ENCODE data around the gene TRIM46. TPM values are rescaled to one million over a fixed set of nuclear protein-coding genes. Genes with fewer than 3 reads are reported as not detected.

The TRIM46 gene
- total RNA-seq, 1 experiment from 2014 or later, result 6.0 TPM

DNA sequence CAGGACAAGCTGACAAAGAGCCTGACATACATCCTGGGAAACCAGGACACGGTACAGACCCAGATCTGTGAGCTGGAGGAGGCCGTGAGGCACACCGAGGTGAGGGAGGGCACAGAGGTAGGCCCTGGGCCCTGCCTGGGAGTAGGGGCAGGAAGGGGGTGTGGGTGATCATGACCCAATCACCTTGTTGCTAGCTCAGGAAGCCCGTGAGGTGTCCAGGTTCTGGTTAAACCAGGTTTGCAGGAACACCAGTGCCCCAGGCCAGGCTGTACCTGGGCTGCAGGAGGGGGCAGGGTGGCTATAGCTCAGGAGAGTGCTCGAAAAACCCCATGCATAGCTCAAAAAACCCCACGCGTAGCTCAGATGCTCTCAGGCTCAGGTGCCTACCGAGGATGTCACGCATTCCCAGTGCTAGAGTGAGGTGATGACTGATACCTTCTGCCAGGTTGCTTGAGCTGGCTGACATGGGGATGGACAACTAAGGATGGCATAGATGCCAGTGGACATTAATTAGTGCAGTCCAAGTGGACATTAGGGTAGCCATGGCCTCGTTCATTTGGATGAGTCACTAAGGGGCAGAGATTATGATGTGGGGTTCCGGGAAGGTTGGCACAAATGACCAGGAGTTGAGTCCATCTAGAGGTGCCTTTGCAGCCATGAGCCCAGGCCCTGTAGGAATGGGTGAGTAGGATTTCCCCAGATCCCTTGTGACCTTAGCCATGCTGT is 3.7 kb downstream of the TRIM46 start:
- CTCF ChIA-PET, result interaction anchor here (0.5 to 1.1 kb wide), 4 partner anchors 16 to 216 kb away, joined by 3 to 13 read pairs (median 8); no protein-coding TSS in a partner anchor
- DNase-seq, result peak; percentile 79 to 85
- Histone ChIP-seq H3K36me3 (ENCODE audit: low read depth) (no peaks in the 10 kb centered on the region), H4K20me1 (ENCODE audit: insufficient read depth) (no peaks in the 10 kb centered on the region), H3K27me3 (ENCODE audit: insufficient read depth, low read depth) (no peaks in the 10 kb centered on the region), H2AFZ (no peak overlapping the region), H3K4me2 (peak overlapping the region; percentile 71), H3F3A (ENCODE audit: insufficient read depth, low read depth) (peaks cover 25% of the 10 kb centered on the region; the same call in 1 of the 2 replicates), H3K4me3 (peak overlapping the region; percentile 28; the same call in 1 of the 2 replicates), H3K79me2 (ENCODE audit: low read depth) (peaks cover 7% of the 10 kb centered on the region), H3K4me1 (replicated peaks; ENCODE audit: insufficient read depth) (peaks cover 25% of the 10 kb centered on the region), H3K9me2 (ENCODE audit: insufficient read depth) (no peaks in the 10 kb centered on the region), H3K9me3 (ENCODE audit: insufficient read depth, low read depth) (no peaks in the 10 kb centered on the region), H3K27ac (peak overlapping the region; percentile 63)
- intact Hi-C loops (cut with micrococcal nuclease; ENCODE audit: unreplicated experiment), result loop anchor here (2.0 kb wide), 1 partner anchor 15 kb away; no protein-coding TSS in a partner anchor
- BruUV-seq (replicated peaks), result no TSS peak
- TF ChIP-seq, protein P1, sequence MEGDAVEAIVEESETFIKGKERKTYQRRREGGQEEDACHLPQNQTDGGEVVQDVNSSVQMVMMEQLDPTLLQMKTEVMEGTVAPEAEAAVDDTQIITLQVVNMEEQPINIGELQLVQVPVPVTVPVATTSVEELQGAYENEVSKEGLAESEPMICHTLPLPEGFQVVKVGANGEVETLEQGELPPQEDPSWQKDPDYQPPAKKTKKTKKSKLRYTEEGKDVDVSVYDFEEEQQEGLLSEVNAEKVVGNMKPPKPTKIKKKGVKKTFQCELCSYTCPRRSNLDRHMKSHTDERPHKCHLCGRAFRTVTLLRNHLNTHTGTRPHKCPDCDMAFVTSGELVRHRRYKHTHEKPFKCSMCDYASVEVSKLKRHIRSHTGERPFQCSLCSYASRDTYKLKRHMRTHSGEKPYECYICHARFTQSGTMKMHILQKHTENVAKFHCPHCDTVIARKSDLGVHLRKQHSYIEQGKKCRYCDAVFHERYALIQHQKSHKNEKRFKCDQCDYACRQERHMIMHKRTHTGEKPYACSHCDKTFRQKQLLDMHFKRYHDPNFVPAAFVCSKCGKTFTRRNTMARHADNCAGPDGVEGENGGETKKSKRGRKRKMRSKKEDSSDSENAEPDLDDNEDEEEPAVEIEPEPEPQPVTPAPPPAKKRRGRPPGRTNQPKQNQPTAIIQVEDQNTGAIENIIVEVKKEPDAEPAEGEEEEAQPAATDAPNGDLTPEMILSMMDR (conservative IDR thresholded peaks at IDR 0.05), result no peak
- no peak for TF ChIP-seq EZH2 (IDR thresholded peaks at IDR 0.05; ENCODE audit: low read depth)
- POLR2A ChIA-PET (ENCODE audit: unreplicated experiment), result interaction anchor here (0.6 to 1.2 kb wide), 3 partner anchors 17 to 147 kb away, joined by 3 to 17 read pairs (median 4); no protein-coding TSS in a partner anchor

DNA sequence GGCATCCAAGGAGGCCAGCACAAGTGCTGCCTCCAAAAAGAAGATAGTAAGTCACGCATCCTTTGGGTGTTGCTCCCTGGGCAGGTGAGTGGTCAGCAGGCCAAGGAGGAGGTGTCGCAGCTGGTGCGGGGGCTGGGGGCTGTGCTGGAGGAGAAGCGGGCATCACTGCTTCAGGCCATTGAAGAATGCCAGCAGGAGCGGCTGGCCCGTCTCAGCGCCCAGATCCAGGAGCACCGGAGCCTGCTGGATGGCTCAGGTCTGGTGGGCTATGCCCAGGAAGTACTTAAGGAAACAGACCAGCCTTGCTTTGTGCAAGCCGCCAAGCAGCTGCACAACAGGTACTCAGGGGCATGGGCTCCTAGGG is 4.3 kb downstream of the TRIM46 start:
- Histone ChIP-seq H3K9me3 (ENCODE audit: insufficient read depth, low read depth) (no peaks in the 10 kb centered on the region), H3K27me3 (ENCODE audit: insufficient read depth, low read depth) (no peaks in the 10 kb centered on the region), H3K27ac (no peak overlapping the region), H3K36me3 (ENCODE audit: low read depth) (no peaks in the 10 kb centered on the region), H4K20me1 (ENCODE audit: insufficient read depth) (no peaks in the 10 kb centered on the region), H3K79me2 (ENCODE audit: low read depth) (peaks cover 1% of the 10 kb centered on the region; the same call in 1 of the 2 replicates), H3F3A (ENCODE audit: insufficient read depth, low read depth) (peaks cover 25% of the 10 kb centered on the region; the same call in 1 of the 2 replicates), H2AFZ (no peak overlapping the region), H3K4me2 (peak overlapping the region; percentile 71), H3K4me1 (replicated peaks; ENCODE audit: insufficient read depth) (peaks cover 25% of the 10 kb centered on the region), H3K9me2 (ENCODE audit: insufficient read depth) (no peaks in the 10 kb centered on the region), H3K4me3 (no peak overlapping the region)
- intact Hi-C loops (cut with micrococcal nuclease; ENCODE audit: unreplicated experiment), result loop anchor here (2.0 kb wide), 1 partner anchor 15 kb away; no protein-coding TSS in a partner anchor
- CTCF ChIA-PET, result interaction anchor here (1.0 kb wide), 1 partner anchor 87 kb away, joined by 3 read pairs; no protein-coding TSS in a partner anchor
- POLR2A ChIA-PET (ENCODE audit: unreplicated experiment), result interaction anchor here (0.6 to 1.2 kb wide), 2 partner anchors 16 to 31 kb away, joined by 4 to 17 read pairs; no protein-coding TSS in a partner anchor
- DNase-seq, result no peak
- no TSS peak for BruUV-seq (replicated peaks)
- TF ChIP-seq, protein P1 (conservative IDR thresholded peaks at IDR 0.05), result no peak
- no peak for TF ChIP-seq EZH2 (IDR thresholded peaks at IDR 0.05; ENCODE audit: low read depth)

DNA sequence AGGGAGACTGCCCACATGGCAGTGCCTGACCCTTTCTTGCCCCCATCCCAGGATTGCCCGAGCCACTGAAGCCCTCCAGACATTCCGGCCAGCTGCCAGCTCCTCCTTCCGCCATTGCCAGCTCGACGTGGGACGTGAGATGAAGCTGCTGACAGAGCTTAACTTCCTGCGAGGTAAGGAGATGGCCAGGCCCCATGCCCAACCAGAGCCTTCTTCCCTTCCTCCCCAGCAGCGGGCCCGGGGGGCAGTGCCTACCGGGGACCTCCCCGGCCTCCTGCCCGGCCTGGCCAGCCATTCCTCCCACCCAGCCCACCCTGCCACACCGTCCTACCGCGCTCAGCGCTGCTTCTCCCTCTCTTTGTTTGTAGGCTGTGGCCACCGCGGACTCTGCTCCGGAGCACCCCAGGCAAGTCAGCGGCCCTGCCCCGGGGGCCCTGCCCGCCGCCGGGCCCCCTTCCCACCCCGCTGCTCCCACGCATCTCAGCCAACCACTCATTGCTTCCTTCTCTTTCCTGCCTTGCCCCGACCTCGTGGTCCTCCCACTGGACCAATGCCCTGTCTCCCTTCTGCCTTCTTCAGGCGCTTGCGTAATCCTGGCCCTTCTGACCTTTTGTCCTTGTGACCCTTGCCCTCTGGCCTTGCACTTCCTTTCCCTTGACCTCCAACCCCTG is 4.9 kb downstream of the TRIM46 start:
- Histone ChIP-seq H3K27ac (no peak overlapping the region), H3K79me2 (ENCODE audit: low read depth) (no peaks in the 10 kb centered on the region), H3K4me2 (no peak overlapping the region), H4K20me1 (ENCODE audit: insufficient read depth) (no peaks in the 10 kb centered on the region), H3K4me3 (no peak overlapping the region), H3K27me3 (ENCODE audit: insufficient read depth, low read depth) (no peaks in the 10 kb centered on the region), H3F3A (ENCODE audit: insufficient read depth, low read depth) (peaks cover 25% of the 10 kb centered on the region; the same call in 1 of the 2 replicates), H3K9me3 (ENCODE audit: insufficient read depth, low read depth) (no peaks in the 10 kb centered on the region), H2AFZ (no peak overlapping the region), H3K36me3 (ENCODE audit: low read depth) (no peaks in the 10 kb centered on the region), H3K4me1 (replicated peaks; ENCODE audit: insufficient read depth) (peaks cover 21% of the 10 kb centered on the region), H3K9me2 (ENCODE audit: insufficient read depth) (no peaks in the 10 kb centered on the region)
- no peak for DNase-seq
- BruUV-seq (replicated peaks), result no TSS peak
- ChIA-PET CTCF (no interaction called here), POLR2A (ENCODE audit: unreplicated experiment) (no interaction called here)
- intact Hi-C loops (cut with micrococcal nuclease; ENCODE audit: unreplicated experiment), result no loop called here
- TF ChIP-seq, protein P1 (conservative IDR thresholded peaks at IDR 0.05), result no peak
- TF ChIP-seq EZH2 (IDR thresholded peaks at IDR 0.05; ENCODE audit: low read depth), result no peak
